Fibroblast of gingiva (primary cell): ENCODE data around the gene PLA2G4B.

ENCODE experiments used
- DNase-seq: peaks from one replicate; pipeline ENCODE4 v3.0.0-alpha.2; 2011; ENCODE audit warnings: low read depth

Gene PLA2G4B

DNA sequence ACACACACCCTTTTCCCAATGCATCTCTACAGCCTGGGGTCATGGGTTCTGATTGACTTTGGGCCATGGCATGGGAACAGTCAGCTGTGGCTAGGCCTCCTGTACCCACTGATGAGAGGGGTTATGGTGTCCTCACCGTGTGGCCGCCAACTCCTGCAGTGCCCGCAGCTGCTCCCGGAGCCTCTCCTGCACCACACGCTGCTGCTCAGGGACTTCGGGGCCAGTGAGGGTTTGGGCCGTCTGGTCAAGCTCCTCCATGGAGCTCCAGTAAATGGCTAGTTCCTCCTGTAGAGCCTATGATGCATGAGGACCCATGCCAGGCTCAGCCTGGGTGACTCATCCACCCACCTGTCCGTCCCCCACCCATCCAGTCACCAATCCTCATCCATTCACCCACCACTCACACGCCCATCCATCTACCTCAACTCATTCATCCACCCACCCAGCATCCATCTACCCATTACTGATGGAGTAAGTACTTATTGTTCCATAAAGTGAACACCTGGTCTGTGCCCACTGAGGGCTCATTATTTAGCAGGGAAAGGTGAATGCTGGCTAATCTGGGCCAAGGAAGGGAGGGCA, 33.6 kb downstream of the PLA2G4B start:
- DNase-seq = no peak

DNA sequence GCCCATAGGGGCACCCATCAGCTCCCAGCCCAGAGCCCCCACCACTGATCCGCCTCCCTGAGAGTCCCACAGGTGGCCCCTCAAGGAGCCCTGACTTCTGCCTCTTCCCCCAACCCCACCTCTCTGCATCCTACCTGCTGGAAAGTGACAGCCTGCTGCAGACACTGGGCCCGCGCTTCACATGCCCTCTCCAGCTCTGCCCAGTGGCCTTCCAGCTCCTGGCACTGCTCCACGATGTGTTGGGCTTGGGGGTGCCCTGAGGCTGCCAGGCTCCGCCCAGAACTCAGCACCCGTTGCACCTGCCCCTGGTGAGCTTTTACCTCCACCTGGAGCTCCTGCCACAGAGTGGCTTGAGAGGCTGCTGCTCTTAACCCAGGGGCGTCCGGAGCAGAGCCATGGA, 35.1 kb downstream of the PLA2G4B start:
- DNase-seq = no peak

DNA sequence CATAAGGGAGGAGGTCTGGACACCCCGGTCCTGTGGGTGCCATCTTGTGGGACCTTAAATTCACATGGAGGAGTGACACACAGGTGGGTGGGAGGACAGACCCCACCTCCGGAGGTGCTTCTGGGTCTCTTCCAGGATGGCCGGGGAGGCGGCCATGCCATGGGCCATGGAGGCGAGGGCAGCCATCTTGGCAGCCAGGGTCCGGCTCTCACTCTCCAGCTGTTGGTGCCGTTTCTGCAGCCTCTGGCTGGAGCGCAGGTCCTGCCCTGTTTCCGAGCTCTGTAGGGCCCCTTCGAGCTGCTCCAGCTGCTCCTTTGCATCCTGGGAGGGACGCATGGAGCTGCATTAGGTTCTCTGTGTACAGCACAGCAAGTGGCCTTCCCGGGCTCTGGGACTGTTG, 36.1 kb downstream of the PLA2G4B start:
- DNase-seq = no peak

DNA sequence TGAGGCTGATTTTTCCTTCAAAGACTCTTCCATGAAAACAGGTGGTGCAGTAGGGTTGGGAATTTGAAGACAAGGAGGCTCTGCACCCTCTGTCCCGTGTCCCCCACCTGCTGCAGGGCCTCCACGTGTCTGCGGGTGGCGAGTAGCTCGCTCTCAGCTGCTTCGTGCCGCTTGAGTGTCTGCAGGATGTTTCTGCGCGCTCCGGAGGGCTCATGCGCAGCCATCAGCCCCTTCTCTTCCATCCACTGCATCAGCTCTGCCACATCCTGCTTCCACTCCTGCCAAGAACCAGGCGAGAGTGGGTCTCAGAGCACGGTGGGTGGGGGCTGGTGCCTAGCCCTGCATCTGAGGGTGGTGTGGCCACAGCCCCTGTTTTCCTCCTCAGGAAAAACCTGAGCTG, 37.4 kb downstream of the PLA2G4B start:
- no peak for DNase-seq

DNA sequence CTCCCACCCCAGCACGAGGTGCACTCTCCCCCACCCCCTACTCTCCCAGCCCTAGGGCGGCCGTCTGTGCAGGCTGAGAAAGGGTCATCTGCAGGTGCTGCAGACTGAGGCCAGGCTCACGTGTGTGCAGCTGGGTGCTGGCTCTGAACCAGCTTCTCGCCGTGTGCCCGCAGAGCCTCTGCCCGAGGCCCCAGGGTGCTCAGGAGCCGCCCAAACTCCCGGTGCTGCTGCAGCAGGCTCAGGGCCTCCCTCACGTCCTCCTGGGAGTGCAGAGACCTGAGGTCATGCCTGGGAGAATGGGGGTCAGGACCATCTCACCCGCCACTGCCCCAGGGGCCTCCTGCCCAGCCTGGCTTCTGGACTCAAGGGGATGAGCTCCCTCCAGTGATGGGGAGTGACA, 38.0 kb downstream of the PLA2G4B start:
- no peak for DNase-seq

DNA sequence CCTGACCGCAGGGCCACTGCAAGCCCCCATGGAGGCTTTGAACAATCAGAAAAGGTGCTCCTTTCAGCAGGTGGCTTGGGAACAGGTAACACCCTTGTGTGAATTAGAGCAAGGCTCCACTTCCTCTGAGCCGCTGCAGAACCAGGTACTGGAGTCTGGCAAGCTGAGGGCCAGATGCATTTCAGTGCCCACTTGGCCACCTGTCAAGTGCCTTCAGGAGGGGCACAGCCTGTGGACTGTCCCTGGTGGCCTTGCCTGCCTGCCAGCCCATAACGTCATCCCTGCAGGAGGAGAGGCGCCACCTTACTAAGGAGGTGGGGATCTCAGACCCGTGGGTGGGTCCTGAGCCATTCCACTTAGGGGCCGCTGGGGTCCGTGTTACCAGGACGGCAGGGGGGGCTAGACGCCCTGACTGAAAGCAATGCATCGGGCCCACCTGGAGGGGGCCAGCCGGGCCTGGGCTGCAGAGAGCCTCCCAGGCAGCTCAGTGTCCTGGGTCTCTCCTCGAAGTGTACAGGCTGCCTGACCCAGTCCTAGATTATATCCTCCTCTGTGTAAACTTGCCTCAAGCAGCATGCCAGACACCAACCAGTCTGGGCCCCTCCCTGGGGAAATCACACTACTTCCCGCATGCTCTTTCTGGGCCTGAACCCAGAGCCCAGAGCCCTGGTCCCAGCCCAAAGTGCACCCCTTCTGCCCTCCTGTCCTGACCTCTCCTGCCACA, 39.1 kb downstream of the PLA2G4B start:
- DNase-seq = no peak

DNA sequence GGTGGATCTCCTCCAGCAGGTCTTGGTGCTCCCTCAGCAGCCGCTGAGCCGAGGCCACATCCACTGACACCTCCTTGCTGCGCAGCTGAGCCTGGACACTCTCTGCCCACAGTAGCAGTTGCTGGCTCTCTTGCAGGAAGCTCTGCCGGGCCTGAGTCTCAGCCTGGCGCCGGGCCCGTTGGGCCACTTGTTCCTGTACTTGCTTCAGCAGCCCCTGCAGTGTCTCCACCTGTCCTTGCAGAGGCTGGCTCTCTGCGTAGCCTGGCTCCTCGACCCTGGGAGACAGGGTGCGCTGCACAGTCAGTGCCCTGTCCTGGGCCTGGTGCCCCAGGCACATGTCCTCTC, 39.7 kb downstream of the PLA2G4B start:
- DNase-seq = no peak

DNA sequence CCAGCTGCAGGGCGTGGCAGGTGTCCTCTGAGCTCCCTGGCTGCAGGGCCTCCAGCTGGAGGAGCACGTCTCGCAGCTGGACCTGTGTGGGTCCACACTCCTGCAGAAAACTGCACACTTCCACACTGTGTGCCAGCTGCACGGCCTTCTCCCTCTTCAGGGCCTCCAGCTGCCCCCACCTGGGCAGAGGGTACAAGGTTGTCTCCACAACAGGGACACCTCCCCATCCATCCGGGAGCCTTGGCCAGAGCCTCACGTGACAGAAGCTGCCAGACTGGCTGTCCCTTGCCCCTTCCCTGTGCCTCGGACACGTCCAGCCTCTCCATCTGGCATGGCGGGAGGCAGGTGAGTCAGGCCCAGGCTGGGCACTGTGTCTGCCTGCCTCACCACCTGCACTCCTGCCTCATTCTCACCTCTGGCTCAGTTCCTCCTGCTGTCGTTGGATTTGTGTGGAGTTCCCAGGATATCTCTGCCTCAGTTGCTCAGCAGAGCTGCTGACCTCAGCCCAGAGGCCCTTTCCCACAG, 40.7 kb downstream of the PLA2G4B start:
- no peak for DNase-seq

DNA sequence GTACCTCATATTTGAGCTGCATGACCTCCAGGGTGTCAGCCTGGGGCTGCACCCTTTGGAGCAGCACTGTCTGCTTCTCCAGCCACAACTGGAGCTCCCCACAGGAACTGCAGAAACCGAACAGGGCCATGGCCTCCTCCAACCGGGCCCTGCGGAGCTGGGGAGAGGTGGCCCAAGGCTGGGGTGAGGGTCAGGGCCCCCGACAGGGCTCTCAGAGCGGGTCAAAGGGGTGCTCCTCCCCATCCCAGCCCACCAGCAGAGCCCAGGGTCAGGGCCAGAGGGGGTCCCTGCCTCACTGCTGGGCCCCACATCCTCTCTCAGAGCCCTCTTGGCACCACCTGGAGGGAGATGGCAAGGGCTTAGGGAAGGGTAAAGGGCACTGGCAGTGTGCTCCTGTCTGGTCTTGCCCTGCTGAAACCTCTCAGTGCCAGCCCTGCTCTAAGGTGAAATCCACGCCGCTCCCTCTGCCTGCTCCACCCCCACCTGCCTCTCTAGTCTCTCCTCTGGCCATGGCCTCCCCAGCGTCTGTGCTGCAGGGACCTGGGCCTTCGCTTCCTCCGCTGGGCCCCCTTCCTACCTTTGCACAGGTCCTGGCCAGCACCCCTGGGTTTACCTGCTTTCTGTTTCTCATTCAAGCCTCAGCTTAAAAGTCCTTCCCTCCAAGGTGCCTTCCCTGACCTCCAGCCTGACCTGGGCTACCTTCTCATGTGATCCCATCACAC, 41.7 kb downstream of the PLA2G4B start:
- no peak for DNase-seq

DNA sequence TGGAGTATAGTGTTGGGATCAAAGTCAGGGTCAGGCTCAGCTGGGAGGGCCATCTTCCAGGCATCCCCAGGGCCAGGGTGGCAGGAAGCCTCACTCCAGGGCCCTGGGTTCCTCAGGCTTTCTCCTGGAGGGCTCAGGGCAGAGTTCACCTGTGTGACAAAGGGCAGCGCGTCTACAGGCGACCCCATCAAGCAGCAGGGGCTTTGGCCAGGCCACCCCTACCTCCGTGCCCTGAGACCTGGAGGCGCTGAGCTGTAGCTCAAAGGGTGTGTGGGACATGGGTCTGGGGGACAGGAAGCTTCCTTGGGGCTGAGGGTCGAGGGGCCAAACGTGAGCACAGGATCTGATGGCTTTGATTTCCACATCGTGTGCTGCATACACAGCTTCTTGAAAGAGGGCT, 42.4 kb downstream of the PLA2G4B start:
- DNase-seq = no peak

DNA sequence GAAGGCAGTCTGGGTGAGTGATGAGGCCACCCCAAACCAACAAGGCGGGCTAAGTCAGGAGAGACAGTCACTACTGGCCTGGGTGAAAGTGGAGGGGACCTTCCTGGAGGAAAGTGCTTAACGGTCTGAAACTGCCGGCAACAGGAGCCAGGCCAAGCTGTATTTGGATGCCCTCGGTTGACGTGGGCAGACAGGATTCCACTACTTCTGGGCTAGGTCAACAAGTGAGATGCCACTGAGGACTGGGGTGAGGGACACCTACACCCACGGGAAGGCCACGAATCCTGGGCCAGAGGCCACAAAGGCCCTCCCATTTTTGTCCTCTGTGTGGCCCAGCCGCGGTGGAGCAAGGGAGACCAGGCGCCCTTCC, 42.9 kb downstream of the PLA2G4B start:
- no peak for DNase-seq

DNA sequence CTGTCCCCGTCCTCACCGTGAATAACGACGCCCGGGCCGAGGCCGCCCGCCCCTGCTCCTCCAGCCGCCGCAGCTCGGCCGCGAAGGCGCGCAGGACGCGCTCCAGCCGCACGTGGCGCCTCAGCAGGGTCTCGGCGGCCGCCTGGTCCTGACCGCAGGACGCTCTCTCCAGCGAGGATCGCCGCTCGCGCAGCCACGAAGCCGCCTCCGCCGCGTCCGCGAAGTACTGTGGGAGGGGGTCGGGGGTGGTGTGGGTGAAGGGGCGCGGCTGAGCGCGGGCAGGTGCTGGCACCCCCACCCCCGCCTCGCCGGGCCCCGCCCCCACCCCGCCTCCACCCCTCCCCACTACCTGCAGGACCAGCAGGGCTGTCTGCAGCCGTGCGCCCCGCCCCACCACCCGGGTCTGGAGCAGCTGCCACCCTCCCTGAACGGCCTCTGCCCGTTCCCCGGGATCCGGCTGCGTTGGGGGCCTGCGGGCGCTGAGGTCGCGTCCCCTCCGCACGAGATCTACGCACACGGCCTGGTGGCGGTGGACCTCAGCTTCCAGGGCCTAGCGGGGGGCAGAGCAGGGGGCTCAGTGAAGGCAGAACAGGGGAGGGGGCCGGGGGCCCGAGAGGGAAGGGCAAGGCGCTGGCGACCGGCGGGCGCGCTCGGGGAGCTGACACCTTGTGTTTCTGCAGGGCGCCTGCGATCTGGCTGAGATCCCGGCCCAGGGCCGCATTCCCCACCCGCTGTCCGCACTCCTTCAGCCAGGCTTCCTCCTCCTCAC, 43.5 kb downstream of the PLA2G4B start:
- no peak for DNase-seq

DNA sequence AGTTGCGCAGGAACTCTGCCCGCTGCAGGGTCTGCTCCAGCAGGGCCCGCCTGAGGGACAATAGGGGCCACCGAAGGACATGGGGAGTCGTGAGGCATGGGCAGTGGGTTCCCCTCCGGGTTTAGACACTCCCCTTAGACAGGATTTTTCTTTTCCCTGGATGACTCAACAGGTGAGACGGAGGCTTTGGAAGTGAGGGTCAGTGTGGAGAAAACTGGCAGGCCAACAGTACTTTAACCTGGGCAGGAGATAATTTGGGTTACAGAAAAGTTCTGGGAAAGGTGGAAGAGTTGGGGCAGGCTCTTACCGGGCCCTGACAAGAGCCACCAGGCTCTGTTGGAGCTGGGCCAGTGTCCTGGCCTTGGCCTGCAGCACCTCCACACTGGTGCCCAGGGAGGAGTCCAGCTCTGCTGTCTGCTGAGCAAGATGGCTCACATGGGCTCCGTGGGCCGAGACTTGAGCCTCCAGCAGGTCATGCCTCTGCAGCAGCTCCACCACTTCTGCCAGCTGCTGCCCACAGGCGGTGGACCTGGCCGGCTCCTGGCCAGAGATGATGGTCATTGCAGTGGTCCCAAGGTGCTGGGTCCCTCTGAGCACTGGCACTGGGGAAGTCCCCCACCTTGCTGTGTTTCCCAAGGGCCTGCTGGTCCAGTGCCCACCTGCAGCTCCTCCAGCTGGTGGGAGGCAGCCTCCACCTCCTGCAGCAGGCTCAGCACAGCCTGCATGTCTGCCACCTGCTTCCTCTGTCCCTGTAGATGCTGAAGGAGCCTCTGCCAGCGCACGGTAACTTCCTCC, 44.2 kb downstream of the PLA2G4B start:
- DNase-seq = no peak

DNA sequence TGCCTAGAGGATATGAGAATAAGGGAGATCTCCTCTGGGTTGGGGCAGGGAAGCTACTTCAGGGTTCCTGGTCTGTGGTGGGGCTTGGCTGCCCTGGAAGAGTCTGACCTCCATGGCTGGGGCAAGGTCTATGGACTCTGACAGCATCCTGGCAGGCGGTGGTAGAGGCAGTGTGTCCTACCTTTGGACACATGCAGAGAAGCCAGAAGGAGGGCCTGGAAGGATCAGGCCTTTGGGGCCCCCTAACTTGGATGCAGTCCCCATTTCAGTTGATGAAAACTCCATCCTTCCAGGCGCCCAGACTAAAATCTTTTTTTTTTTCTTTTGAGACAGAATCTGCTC, 44.8 kb downstream of the PLA2G4B start:
- DNase-seq = no peak

DNA sequence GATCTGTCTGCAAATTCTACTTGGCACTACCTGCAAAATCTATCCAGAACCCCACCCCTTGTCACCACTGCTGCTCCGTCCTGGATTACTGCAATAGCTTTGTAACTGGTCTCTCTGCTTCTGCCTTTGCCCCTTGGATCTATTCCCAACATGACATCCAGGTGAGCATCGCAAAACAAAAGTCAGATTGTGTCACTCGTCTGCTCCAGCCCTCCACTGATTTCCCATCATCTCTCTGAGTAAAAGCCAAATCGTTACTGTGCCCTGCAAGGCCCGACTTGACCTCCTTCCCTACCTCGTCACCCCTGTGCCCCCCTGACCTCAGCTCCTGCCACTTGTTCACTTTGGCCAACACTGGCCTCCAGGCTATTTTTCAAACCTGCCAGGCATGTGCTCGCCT, 45.8 kb downstream of the PLA2G4B start:
- no peak for DNase-seq

DNA sequence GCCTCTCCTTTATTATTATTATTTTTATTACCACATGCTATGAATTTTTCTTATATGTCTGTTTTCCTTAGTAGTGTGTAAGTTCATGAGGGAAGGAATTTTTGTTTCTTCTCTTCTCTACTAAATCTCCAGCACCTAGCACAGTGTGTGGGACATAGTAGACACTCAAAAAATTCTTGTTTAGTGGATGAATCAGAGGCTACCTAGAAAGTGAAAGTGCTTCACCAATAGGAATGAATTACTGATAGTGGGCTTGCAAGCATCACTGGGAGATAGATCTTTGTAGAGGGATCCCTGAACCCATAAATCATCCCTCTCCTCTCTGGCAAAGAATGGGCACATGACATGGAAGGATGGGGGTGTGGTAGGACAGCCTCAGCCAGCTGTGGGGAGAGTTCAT, 46.7 kb downstream of the PLA2G4B start:
- no peak for DNase-seq

DNA sequence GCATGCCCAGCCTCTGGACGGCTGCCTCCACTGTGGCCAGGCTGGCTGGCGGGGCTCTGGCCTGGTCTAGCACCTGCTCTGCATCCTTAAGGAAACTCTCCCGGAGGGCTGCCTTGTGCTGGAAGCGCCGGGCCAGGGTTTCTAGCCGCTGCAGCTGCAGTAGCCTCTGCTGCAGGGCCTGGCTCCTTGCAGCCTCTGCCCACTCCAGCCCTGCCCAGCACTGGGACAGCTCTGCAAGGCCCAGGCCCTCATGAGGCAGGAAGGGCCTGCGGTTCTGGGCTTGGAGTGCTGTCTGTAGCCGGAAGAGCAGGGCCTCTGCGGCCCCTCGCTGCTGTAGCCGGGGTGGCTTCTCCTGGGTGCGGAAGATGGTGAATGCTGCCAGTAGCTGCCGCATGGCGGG, 47.2 kb downstream of the PLA2G4B start:
- no peak for DNase-seq

DNA sequence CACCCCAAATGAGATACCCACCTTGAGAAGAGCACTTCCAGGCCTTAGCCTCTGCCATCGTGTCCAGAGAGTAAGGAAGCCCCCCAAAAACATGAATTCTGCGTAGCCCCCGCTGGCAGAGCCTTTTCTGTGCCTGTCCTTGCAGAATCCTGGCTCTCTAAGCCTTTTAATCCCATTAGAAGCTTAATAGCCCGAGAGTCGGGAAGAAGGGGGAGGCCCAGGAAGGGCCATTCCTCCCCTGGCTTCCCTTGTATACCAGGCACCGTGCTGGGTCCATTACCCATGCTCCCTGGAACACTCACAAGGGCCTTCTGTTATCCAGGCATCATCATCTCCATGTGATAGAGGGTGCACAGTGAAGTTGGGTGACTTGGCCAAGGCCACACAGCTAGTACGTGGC, 48.1 kb downstream of the PLA2G4B start:
- DNase-seq = no peak

DNA sequence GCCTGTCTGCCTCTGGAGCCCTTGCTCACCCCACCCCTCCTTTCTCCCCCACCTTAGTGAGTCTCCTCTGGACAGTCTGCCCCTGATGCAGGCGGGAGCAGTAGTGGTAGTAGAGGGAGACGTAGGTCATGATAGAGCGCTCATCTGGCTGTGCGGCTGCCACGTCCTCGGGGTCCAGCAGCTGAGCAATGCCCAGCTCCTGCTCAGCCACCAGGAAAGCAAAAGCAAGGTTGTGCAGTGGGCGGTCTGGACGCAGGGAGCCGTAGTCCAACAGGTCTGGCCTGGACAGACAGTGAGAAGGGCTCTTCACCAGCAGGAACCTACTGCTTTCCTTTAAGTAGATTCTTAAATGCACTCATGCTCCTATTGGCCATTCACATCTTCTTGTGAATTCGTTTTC, 48.5 kb downstream of the PLA2G4B start:
- DNase-seq = no peak

DNA sequence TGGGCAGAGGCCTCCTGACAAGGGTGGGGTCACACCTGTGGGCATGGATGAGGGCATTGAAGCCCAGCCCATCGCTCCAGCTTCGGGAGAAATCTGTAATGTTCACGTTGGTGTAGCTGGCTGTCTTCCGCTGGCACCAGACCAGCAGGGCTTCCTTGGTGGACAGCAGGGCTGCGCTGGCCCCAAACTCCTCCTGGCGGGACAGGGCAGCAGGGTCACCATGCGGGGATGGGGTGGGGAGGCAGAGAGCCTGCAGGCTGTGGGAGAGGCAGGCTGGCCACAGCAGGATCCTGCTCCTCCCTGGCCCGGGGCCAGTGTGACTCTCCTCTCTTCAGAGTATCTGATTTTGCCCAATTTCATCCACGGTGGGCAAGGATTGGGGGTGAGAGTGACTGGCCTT, 49.2 kb downstream of the PLA2G4B start:
- no peak for DNase-seq

DNA sequence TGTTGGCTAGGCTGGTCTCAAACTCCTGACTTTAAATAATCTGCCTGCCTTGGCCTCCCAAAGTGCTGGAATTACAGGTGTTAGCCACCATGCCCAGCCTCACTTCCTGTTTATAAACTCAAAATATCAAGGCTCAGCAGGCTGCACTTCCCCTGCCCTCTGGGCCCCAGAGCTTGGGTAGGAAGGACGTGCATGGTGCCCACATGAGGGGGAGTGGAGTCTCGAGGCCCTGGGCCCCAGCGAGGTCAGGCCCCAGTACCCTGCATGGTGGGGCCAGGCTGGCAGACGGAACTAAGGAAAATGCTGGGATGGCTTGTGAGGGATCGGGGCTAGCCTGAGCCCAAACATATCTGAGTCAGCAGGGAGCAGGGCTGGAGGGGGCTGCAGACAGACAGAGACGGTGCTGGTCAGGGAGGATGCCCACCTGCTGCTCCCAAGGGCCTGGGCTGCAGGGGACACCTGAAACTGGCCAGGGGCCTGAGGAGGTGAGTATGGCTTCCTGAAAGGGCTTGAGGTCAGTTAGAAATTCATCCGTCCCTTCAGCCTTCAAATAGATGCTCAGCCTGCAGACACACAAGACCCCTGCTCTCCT, 50.1 kb downstream of the PLA2G4B start:
- DNase-seq = no peak
